Neural crest cell (in vitro differentiated cells): ENCODE data around the gene CD300LG. TPM values are rescaled to one million over a fixed set of nuclear protein-coding genes. Genes with fewer than 3 reads are reported as not detected.
"Not testable (repeated sequence)": the region's sequence is repeated elsewhere in the genome, so short reads cannot be mapped to it uniquely, and the experiment has no call there.

Experiments
- DNase-seq: peaks from one replicate; pipeline ENCODE4 v3.0.0; 2021; ENCODE audit warnings: low read depth, mixed read lengths, low spot score
- H3K27ac Mint-ChIP-seq: one replicate; pipeline ENCODE4 v1.8.0; 2021; ENCODE audit warnings: mild to moderate bottlenecking, mixed read lengths; ENCODE audit not compliant: unreplicated experiment
- H3K27me3 Mint-ChIP-seq: 2 replicates; pipeline ENCODE4 v1.8.0; 2021; ENCODE audit warnings: low read depth, mild to moderate bottlenecking, mixed read lengths
- H3K36me3 Mint-ChIP-seq: 2 replicates; pipeline ENCODE4 v1.8.0; 2021; ENCODE audit warnings: low read depth, mild to moderate bottlenecking, mixed read lengths
- H3K4me1 Mint-ChIP-seq: 2 replicates; pipeline ENCODE4 v1.8.0; 2021; ENCODE audit warnings: mixed read lengths
- H3K4me3 Mint-ChIP-seq: one replicate; pipeline ENCODE4 v1.8.0; 2021; ENCODE audit warnings: mild to moderate bottlenecking, mixed read lengths
- H3K9me3 Mint-ChIP-seq: 2 replicates; pipeline ENCODE4 v1.8.0; 2021; ENCODE audit warnings: mixed read lengths
- total RNA-seq: library from RNA; stranded (reverse); gene quantifications from 2 replicates; pipeline ENCODE4 v1.2.1, GENCODE V29; 2021
- TF ChIP-seq, protein P1 (sequence below): fragments of 200-600 bp; sonication (generic); conservative IDR thresholded peaks from 2 replicates; pipeline ENCODE4 v1.5.0; 2021; ENCODE audit warnings: antibody characterized with exemption, mild to moderate bottlenecking

The CD300LG gene
- total RNA-seq, 1 donor from 2014 or later: not detected

DNA sequence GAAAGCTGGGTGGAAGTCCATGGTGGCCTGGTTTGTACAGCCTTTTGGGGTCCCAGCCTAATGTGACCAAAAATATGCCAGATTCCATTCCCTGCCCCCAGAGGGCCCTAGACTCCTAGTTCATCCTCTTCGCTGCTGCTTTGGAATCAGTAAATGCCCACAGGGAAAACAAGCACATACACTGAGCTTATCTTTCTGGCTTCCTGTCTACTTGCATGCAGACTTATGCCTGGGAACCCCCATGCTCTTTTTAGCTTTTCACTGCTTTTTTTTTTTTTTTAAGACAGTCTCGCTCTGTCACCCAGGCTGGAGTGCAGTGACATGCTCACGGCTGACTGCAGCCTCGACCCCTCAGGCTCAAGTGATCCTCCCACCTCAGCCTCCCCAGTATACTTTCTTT, 6.2 kb upstream of the CD300LG start:
- DNase-seq: no peak
- H3K27ac Mint-ChIP-seq: no peak overlapping the region
- H3K4me3 Mint-ChIP-seq: no peak overlapping the region
- H3K4me1 Mint-ChIP-seq: peaks cover 5% of the 10 kb centered on the region
- no peaks in the 10 kb centered on the region for H3K36me3 Mint-ChIP-seq
- peaks cover 22% of the 10 kb centered on the region for H3K27me3 Mint-ChIP-seq
- no peaks in the 10 kb centered on the region for H3K9me3 Mint-ChIP-seq
- TF ChIP-seq, protein P1, sequence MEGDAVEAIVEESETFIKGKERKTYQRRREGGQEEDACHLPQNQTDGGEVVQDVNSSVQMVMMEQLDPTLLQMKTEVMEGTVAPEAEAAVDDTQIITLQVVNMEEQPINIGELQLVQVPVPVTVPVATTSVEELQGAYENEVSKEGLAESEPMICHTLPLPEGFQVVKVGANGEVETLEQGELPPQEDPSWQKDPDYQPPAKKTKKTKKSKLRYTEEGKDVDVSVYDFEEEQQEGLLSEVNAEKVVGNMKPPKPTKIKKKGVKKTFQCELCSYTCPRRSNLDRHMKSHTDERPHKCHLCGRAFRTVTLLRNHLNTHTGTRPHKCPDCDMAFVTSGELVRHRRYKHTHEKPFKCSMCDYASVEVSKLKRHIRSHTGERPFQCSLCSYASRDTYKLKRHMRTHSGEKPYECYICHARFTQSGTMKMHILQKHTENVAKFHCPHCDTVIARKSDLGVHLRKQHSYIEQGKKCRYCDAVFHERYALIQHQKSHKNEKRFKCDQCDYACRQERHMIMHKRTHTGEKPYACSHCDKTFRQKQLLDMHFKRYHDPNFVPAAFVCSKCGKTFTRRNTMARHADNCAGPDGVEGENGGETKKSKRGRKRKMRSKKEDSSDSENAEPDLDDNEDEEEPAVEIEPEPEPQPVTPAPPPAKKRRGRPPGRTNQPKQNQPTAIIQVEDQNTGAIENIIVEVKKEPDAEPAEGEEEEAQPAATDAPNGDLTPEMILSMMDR: peak; percentile 43

DNA sequence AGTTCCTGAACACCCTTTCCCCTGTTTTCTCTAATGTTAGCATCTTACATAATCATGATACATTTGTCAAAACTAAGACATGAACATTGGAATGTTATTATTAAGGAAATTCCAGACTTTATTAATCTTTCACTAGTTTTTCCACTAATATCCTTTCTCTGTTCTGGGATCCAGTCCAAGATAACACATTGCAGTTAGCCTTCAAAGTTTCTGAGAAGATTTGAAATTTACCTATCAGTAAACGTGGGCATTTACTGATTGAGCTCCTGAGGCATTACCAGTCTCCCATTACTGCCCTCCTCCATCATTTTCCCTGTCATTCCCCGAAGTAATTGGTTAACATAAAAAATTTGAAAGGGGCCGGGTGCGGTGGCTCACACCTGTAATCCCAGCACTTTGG, 5.7 kb upstream of the CD300LG start:
- Mint-ChIP-seq H3K9me3 (no peaks in the 10 kb centered on the region), H3K4me1 (peaks cover 9% of the 10 kb centered on the region), H3K27ac (no peak overlapping the region), H3K36me3 (no peaks in the 10 kb centered on the region), H3K4me3 (no peak overlapping the region), H3K27me3 (peaks cover 22% of the 10 kb centered on the region)
- no peak for DNase-seq
- TF ChIP-seq, protein P1: no peak

DNA sequence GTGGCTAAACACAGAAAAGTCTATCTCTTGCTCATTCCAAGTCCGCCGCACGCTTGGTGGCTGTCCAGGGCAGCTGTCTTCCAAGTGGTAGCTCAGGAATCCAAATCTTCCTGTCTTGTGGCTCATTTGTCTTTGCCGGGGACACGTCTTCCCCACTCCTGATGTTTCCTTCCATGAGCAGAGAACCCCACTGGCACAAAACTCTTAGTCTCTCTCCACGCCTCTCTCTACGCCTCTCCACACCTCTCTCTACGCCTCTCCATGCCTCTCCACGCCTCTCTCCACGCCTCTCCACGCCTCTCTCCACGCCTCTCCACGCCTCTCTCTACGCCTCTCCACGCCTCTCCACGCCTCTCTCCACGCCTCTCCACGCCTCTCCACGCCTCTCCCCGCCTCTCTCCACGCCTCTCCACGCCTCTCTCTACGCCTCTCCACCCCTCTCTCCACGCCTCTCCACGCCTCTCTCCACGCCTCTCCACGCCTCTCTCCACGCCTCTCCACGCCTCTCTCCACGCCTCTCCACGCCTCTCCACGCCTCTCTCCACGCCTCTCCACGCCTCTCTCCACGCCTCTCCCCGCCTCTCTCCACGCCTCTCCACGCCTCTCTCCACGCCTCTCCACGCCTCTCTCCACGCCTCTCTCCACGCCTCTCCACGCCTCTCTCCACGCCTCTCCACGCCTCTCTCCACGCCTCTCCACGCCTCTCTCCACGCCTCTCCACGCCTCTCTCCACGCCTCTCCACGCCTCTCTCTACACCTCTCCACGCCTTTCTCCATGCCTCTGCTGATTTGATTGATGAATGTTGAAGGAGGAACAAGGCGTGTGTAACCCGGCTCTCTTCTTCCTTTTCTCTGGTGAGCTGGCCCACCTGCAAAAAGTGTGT, 4.6 kb upstream of the CD300LG start:
- H3K9me3 Mint-ChIP-seq, H3K4me3 Mint-ChIP-seq, DNase-seq, H3K36me3 Mint-ChIP-seq: not testable (repeated sequence)
- H3K27ac Mint-ChIP-seq: peak overlapping the region; percentile 81
- H3K27me3 Mint-ChIP-seq: peaks cover 22% of the 10 kb centered on the region
- peaks cover 15% of the 10 kb centered on the region for H3K4me1 Mint-ChIP-seq

DNA sequence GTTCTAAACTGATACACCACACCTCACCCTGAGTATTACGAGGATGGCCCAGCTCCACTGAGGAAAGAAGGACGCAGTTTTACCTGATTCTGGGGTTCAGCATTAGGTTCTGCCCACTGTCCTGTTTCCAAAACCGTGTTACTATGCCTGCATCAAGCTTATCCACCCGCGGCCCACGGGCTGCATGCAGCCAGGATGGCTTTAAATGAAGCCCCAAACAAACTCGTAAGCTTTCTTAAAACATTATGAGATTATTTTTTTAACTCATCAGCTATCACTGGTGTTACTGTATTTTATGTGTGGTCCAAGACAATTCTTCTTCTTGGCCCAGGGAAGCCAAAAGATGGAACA, 4.0 kb upstream of the CD300LG start:
- TF ChIP-seq, protein P1: no peak
- Mint-ChIP-seq H3K27ac (peak overlapping the region; percentile 81), H3K4me3 (no peak overlapping the region), H3K9me3 (no peaks in the 10 kb centered on the region), H3K4me1 (peaks cover 15% of the 10 kb centered on the region), H3K27me3 (peaks cover 22% of the 10 kb centered on the region), H3K36me3 (no peaks in the 10 kb centered on the region)
- no peak for DNase-seq

DNA sequence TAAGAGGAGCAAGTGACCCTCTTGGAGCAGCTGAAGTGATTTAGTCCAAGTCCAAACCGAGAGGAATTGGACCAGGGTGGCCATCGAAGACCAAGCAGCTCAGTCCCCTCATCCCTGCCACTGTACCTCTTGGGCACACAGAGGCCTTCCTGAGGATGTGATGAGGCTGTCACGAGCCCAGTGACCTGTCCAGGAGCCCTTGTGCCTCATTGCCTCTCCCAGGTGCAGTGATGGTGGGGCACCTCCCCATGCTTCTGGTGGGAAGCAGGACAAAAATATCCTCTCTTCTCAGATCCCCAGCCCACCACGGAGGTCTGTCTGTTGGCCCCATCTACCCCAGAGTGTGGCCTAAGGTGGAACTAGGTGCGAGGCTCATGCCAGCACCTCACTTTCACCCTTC, 2.7 kb upstream of the CD300LG start:
- Mint-ChIP-seq H3K9me3 (no peaks in the 10 kb centered on the region), H3K27ac (no peak overlapping the region), H3K4me1 (peaks cover 15% of the 10 kb centered on the region), H3K4me3 (no peak overlapping the region), H3K36me3 (no peaks in the 10 kb centered on the region), H3K27me3 (peaks cover 21% of the 10 kb centered on the region)
- TF ChIP-seq, protein P1: no peak
- DNase-seq: no peak

DNA sequence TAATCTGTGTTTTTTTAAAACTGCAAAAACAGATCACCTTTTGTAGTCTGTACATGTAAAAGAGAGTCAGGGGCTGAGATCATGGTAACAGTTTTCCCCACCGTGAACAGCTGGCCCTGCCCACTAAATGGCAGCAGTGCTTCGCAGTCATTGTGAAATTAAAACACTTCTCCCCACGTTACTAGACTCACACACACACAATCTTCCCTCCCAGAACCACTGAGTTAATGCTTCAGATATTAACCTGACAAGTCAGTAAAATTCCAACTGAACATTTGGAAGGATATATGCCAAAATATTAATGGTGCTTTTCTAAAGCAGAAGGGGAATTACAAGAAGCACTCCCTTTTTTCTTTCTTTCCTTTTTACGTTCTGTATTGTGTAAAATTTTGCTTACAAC, 1.2 kb upstream of the CD300LG start:
- peaks cover 15% of the 10 kb centered on the region for H3K4me1 Mint-ChIP-seq
- DNase-seq: no peak

More for the DNA sequence above, 1.2 kb upstream of the CD300LG start:
- no peaks in the 10 kb centered on the region for H3K36me3 Mint-ChIP-seq
- peaks cover 8% of the 10 kb centered on the region for H3K27me3 Mint-ChIP-seq
- TF ChIP-seq, protein P1: no peak
- H3K27ac Mint-ChIP-seq: no peak overlapping the region
- H3K9me3 Mint-ChIP-seq: no peaks in the 10 kb centered on the region
- no peak overlapping the region for H3K4me3 Mint-ChIP-seq
